Right renal cortex interstitium (tissue), 3 donors: ENCODE data around the gene ALK. TPM values are rescaled to one million over a fixed set of nuclear protein-coding genes. Genes with fewer than 3 reads are reported as not detected.
"Not testable (repeated sequence)": the region's sequence is repeated elsewhere in the genome, so short reads cannot be mapped to it uniquely, and the experiment has no call there.

Experiments used
- DNase-seq, 3 donors: peaks; one replicate each; pipeline ENCODE4 v3.0.0-alpha.2; 2013; ENCODE audit warnings: low read depth in 3 of 3, low spot score in 2 of 3
- polyA plus RNA-seq, 3 donors: library from polyadenylated mRNA; unstranded; fragments of 120-200 nt; gene quantifications; one replicate each; pipeline ENCODE4 v1.2.1, GENCODE V29; 2013; ENCODE audit not compliant: insufficient read length in 3 of 3

Gene ALK
- polyA plus RNA-seq, 3 donors: 0.29 to 0.31 (median 0.29) TPM

DNA sequence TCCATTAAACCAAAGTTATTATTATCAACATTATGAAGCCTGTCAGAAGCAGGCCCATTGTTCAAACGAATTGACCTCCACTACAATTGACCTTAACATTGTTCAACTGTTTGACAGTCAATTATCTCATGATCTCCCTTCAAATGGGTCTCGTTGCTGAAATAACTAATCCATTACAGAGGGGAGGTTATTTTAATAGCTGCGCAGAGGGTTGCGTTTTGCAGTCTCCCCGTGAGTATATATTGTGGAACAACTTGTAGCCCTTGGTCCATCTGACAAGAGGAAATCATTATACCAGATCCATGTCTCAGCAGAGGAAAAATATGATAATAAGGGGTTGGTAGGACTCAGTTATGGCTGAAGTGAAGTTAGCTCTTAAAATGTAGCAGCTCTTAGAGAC lies 159.1 kb downstream of the ALK start:
- no peak for DNase-seq

DNA sequence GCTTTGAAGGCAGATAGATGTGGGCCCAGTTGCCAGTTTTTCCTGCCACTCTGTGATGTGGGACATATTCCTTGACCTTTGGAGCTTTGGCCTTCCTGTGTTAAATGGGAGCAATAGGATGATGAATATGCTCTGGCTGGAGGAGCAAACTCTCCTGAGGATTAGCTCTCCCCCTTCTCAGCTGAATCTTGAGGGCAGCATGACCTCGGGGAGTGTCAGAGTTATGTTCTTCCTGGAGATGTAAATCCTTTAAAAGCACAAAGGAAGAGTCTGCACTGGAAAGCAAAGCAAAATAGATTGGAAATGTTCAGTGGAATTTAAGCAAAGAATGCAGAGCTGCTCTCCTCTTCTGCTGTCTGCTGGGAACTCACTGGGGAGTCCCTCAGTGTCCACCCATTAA lies 160.1 kb downstream of the ALK start:
- DNase-seq: no peak

- DNase-seq: no peak
These were observed 161.4 kb downstream of the ALK start for GRCh38 chr2:29760008-29760407.

DNA sequence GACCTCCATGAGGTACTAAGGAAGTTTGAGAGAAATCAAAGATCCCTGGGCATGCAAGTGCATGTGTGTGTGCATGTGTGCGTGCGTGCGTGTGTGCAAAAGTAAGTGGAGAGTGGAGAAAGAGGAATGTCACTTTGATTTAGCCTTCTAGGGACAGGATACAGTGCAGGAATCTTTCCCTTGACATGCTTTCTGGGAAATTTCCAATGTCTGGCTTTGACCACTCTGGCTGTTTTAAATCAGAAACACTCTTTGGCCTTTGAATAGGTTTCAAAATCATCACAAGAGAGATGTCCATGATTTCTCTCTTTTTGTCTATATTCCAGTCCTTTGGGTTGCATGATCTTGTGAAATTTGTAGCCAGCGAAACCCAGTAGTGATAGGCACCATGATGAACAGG lies 162.0 kb downstream of the ALK start:
- no peak for DNase-seq

- DNase-seq: no peak
These were observed 165.6 kb downstream of the ALK start for GRCh38 chr2:29755829-29756228.

DNA sequence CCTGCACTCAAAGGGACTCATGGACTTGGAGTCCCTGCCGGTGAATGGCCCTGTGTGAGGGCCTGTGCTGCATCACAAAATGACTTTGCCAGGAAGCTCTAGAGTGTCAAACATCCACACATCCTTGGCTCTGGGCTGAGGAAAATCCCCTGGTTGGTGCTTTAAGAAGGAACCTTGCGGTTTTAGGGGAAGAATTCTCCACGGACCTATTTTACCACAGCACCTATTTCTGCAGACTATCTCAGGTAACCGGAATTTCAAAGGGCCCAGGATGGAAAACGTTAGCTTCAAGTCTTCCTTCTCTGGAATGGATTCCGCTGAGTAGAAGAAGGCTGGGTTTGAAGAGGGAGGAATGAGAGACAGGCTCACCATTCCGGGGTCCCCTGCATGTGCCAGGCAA lies 166.2 kb downstream of the ALK start:
- DNase-seq: no peak

GRCh38 chr2:29753671-29754444 lies 167.5 kb downstream of the ALK start:
- DNase-seq: no peak

GRCh38 chr2:29751390-29751789 lies 170.0 kb downstream of the ALK start:
- no peak for DNase-seq

- DNase-seq: not testable (repeated sequence)
These were observed 170.9 kb downstream of the ALK start for GRCh38 chr2:29750463-29750862.

DNA sequence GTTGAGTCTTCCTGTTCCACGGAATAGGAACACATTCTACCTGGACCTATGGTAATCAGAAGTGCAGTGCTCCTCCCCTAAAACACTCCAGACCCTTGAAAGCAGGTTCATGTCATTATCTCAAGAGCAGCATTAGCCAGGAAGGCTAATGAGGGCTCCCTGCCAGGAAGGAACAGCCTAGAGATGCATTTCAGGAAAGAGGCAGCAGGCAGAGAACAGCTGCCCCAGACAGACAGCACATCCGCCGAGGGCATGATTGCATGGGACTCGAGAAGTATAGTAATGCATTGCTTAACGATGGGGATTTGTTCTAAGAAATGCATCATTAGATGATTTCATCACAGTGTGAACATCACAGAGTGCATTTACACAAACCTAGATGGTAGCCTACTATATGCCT lies 171.5 kb downstream of the ALK start:
- DNase-seq: no peak

GRCh38 chr2:29749041-29749440 lies 172.3 kb downstream of the ALK start:
- no peak for DNase-seq

GRCh38 chr2:29747786-29748470 lies 173.5 kb downstream of the ALK start:
- no peak for DNase-seq

- DNase-seq: no peak
These were observed 176.4 kb downstream of the ALK start for GRCh38 chr2:29744976-29745375.

DNA sequence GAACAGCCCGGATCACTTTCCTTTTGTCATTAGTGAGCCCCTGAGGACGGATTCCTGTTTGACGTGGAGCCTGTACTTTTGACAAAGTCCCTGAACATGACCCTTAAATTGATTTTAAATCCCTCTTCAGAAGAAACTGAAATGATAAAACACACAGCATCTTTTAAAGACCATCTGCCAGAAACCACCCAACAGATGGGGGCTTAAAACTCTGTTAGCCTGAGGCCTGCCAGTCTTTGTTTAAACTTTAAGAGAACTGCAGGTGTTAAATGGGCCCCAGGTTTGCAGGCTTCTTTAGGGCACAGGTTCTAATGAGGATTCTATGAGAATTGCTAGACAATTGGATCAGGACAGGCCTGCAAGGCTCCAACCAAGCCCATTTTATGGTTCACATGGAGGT lies 177.9 kb downstream of the ALK start:
- no peak for DNase-seq

DNA sequence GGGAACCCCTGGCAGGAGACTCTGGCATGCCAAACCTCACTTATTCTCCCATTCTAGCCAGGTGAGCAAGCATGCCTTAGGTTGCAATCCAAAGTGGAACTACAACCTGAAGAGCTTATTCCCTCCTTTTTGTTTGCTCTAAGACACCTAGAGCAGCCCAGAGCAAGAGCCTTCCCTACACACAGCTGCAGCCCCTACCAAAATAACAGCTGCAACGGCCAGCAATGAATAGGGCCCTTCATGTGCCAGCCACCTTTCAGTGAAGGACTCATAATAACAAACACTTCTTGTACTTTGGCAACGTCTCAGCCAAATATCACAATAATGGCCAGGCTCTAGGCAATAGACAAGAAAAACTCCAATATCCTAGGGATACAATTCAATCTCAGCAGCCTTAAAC lies 178.7 kb downstream of the ALK start:
- DNase-seq: no peak

- no peak for DNase-seq
These were observed 180.3 kb downstream of the ALK start for GRCh38 chr2:29741132-29741531.

GRCh38 chr2:29733965-29734364 lies 187.4 kb downstream of the ALK start:
- no peak for DNase-seq

- DNase-seq: no peak
These were observed 188.2 kb downstream of the ALK start for GRCh38 chr2:29733213-29733612.

DNA sequence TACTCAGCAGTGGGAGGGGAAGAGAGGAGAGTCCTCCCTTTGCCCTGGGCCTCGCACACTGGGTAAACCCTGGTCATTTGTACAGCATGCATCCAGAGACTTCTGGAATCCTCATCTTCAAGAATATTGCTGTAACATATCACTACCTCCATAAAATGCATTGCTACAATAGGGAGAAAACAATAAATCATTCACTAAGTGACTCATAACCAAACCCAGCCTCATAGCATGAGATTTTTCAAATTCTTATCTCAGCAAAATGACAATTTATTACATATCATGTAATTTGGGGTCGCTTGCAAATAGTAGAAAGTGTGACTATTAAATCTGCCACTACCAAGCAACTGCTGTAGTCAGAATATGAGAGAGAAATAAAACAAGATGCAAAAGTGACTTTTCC lies 189.4 kb downstream of the ALK start:
- DNase-seq: no peak

GRCh38 chr2:29729932-29730331 lies 191.5 kb downstream of the ALK start:
- DNase-seq: no peak

GRCh38 chr2:29729401-29729800 lies 192.0 kb downstream of the ALK start:
- DNase-seq: no peak

- no peak for DNase-seq
These were observed 194.4 kb downstream of the ALK start for GRCh38 chr2:29726976-29727375.
